PFSK-1 (cell line): ENCODE measurements around the gene C22orf39.

Experiments
- FOXP2 ChIP-seq: optimal IDR thresholded peaks from 2 replicates; pipeline ENCODE3; 2011; ENCODE audit warnings: borderline replicate concordance, control low read depth, inconsistent platforms; ENCODE audit not compliant: insufficient read depth; ENCODE audit errors: extremely low read length, extremely low read depth
- POLR2AphosphoS5 ChIP-seq: IDR thresholded peaks from 2 replicates; pipeline ENCODE4 v1.6.1; 2012; ENCODE audit warnings: low read depth, mild to moderate bottlenecking, control low read depth, low read length, moderate library complexity
- SIN3A ChIP-seq: IDR thresholded peaks from 2 replicates; pipeline ENCODE4 v1.6.1; 2012; ENCODE audit warnings: mild to moderate bottlenecking, low read length, moderate library complexity, borderline replicate concordance; ENCODE audit not compliant: insufficient read depth
- TAF1 ChIP-seq: IDR thresholded peaks from 2 replicates; pipeline ENCODE4 v1.6.1; 2012; ENCODE audit warnings: low read length, control low read depth, borderline replicate concordance; ENCODE audit not compliant: insufficient read depth
- TF ChIP-seq, protein P1 (sequence below), 2 experiments: IDR thresholded peaks; 2 replicates each; pipeline versions ENCODE4 v1.6.1 to v1.8.0; 2011 to 2012; ENCODE audit warnings: low read depth in 2 of 2, low read length in 2 of 2, control low read depth in 1 of 2, inconsistent platforms in 1 of 2, mild to moderate bottlenecking in 1 of 2, moderate library complexity in 1 of 2; ENCODE audit not compliant: insufficient read depth in 1 of 2

DNA sequence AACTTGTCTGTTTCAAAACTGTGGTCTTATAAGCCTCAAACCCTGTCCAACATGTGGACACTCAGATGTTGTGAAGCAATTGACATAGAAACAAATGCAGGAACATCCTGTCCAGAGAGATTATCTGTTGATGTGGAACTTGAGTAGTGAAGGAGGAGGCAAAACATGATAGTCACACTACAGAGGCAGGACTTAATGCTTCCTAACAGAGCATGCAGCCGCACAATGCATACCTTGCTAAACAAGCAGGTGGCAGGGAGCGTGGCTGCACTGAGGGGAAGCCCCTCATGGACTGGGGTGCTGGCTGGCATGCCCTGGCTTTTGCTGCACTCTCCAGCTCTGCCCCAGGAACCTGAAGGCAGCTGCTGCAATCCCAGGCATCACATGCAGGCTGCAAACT, 5.3 kb downstream of the C22orf39 start:
- TF ChIP-seq, protein P1, sequence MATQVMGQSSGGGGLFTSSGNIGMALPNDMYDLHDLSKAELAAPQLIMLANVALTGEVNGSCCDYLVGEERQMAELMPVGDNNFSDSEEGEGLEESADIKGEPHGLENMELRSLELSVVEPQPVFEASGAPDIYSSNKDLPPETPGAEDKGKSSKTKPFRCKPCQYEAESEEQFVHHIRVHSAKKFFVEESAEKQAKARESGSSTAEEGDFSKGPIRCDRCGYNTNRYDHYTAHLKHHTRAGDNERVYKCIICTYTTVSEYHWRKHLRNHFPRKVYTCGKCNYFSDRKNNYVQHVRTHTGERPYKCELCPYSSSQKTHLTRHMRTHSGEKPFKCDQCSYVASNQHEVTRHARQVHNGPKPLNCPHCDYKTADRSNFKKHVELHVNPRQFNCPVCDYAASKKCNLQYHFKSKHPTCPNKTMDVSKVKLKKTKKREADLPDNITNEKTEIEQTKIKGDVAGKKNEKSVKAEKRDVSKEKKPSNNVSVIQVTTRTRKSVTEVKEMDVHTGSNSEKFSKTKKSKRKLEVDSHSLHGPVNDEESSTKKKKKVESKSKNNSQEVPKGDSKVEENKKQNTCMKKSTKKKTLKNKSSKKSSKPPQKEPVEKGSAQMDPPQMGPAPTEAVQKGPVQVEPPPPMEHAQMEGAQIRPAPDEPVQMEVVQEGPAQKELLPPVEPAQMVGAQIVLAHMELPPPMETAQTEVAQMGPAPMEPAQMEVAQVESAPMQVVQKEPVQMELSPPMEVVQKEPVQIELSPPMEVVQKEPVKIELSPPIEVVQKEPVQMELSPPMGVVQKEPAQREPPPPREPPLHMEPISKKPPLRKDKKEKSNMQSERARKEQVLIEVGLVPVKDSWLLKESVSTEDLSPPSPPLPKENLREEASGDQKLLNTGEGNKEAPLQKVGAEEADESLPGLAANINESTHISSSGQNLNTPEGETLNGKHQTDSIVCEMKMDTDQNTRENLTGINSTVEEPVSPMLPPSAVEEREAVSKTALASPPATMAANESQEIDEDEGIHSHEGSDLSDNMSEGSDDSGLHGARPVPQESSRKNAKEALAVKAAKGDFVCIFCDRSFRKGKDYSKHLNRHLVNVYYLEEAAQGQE (IDR thresholded peaks at IDR 0.05; ENCODE audit: insufficient read depth in 1 of 2, low read depth in 2 of 2, low read length in 2 of 2), result no peak
- no peak for TF ChIP-seq POLR2AphosphoS5
- TF ChIP-seq TAF1, result no peak
- no peak for TF ChIP-seq SIN3A
- no peak for TF ChIP-seq FOXP2
